Measurements from ENCODE around the gene PARD6G. TPM values are rescaled to one million over a fixed set of nuclear protein-coding genes. Genes with fewer than 3 reads are reported as not detected.

Gene PARD6G
- total and polyA plus RNA-seq, 10 of the 15 experiments (the other 5 are each of a cell fraction or from before 2014, with no cell fraction given): 0.20 to 2.0 (median 0.60) TPM

DNA sequence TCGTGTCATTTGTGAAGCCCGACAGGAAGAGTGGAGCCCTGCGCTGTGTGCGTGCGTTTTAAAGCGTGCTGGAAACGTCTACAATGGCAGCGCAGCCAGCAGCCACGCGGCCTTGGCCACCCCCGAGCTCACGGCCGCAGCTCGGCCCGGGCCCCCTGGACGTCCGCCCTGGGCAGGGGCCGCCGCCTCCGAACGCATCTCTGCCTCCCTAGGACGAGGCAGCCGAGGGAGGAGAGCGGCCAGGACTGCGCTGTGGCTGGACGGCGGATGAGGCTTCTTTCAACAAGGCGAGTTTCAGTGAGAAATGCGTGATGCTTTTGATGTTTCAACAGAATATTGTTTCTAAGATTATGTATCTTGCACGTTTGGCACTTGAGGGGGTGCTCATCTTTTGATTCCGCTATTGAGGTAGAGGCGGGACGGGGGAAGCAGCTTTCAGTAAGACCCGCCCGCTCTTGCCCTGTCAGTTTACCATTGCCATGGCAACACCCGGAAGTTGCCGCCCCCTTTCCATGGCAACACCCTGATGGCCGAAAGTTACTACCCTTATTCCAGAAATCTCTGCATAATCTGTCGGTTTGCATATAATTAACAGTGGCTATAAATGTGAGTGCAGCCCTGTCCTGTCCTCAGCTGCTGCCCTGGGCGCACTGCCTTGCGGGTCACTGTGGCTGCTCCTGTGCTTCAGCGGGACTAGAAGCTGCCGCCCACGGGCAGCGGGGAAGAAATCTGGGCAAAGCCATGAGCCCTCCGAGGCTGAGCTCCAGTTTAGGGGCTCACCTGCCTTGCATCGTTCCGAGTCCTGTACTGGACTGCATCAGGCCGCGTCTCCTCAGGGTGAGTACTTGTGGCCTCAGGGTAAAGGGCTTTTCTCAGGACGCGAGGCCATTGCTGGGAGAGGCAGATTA, 99.6 kb downstream of the PARD6G start (continued):
- TF ChIP-seq, protein P1, sequence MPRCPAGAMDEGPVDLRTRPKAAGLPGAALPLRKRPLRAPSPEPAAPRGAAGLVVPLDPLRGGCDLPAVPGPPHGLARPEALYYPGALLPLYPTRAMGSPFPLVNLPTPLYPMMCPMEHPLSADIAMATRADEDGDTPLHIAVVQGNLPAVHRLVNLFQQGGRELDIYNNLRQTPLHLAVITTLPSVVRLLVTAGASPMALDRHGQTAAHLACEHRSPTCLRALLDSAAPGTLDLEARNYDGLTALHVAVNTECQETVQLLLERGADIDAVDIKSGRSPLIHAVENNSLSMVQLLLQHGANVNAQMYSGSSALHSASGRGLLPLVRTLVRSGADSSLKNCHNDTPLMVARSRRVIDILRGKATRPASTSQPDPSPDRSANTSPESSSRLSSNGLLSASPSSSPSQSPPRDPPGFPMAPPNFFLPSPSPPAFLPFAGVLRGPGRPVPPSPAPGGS (IDR thresholded peaks at IDR 0.05; ENCODE audit: borderline replicate concordance, insufficient read depth, low read depth, low read length, poor library complexity, severe bottlenecking): no peak
- TF ChIP-seq SMC3 (IDR thresholded peaks at IDR 0.05; ENCODE audit: borderline replicate concordance, low read length) (no peak), PAX8 (IDR thresholded peaks at IDR 0.05) (no peak), FOS (IDR thresholded peaks at IDR 0.05; ENCODE audit: borderline replicate concordance, extremely low read depth, insufficient read length) (no peak), NFYA (IDR thresholded peaks at IDR 0.05; ENCODE audit: borderline replicate concordance, low read depth, low read length) (no peak), CHD2 (IDR thresholded peaks at IDR 0.05; ENCODE audit: borderline replicate concordance, low read depth, low read length) (no peak), NFXL1 (IDR thresholded peaks at IDR 0.05; ENCODE audit: borderline replicate concordance) (no peak), POLR2A (IDR thresholded peaks at IDR 0.05; ENCODE audit: low read depth, low read length) (peak; percentile 77; the same call in 1 of the 2 replicates), PAX5 (IDR thresholded peaks at IDR 0.05; ENCODE audit: borderline replicate concordance, low read depth, low read length) (no peak), RFX5 (IDR thresholded peaks at IDR 0.05; ENCODE audit: low read depth, low read length) (0 out of 2 replicates have a peak, but pooled peaks have one; percentile 24), FOXM1 (IDR thresholded peaks at IDR 0.05; ENCODE audit: low read depth, low read length) (no peak), NR2C2 (IDR thresholded peaks at IDR 0.05; ENCODE audit: borderline replicate concordance, control insufficient read depth, insufficient read length, low read depth) (no peak), POLR2AphosphoS2 (IDR thresholded peaks at IDR 0.05; ENCODE audit: low read depth, low read length) (no peak)
- TF ChIP-seq, protein P2, sequence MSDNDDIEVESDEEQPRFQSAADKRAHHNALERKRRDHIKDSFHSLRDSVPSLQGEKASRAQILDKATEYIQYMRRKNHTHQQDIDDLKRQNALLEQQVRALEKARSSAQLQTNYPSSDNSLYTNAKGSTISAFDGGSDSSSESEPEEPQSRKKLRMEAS (IDR thresholded peaks at IDR 0.05; ENCODE audit: low read depth, low read length): no peak
- TF ChIP-seq, protein P3, sequence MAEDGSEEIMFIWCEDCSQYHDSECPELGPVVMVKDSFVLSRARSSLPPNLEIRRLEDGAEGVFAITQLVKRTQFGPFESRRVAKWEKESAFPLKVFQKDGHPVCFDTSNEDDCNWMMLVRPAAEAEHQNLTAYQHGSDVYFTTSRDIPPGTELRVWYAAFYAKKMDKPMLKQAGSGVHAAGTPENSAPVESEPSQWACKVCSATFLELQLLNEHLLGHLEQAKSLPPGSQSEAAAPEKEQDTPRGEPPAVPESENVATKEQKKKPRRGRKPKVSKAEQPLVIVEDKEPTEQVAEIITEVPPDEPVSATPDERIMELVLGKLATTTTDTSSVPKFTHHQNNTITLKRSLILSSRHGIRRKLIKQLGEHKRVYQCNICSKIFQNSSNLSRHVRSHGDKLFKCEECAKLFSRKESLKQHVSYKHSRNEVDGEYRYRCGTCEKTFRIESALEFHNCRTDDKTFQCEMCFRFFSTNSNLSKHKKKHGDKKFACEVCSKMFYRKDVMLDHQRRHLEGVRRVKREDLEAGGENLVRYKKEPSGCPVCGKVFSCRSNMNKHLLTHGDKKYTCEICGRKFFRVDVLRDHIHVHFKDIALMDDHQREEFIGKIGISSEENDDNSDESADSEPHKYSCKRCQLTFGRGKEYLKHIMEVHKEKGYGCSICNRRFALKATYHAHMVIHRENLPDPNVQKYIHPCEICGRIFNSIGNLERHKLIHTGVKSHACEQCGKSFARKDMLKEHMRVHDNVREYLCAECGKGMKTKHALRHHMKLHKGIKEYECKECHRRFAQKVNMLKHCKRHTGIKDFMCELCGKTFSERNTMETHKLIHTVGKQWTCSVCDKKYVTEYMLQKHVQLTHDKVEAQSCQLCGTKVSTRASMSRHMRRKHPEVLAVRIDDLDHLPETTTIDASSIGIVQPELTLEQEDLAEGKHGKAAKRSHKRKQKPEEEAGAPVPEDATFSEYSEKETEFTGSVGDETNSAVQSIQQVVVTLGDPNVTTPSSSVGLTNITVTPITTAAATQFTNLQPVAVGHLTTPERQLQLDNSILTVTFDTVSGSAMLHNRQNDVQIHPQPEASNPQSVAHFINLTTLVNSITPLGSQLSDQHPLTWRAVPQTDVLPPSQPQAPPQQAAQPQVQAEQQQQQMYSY (CRISPR knock-in tag; IDR thresholded peaks at IDR 0.05): no peak
- TF ChIP-seq, protein P4, sequence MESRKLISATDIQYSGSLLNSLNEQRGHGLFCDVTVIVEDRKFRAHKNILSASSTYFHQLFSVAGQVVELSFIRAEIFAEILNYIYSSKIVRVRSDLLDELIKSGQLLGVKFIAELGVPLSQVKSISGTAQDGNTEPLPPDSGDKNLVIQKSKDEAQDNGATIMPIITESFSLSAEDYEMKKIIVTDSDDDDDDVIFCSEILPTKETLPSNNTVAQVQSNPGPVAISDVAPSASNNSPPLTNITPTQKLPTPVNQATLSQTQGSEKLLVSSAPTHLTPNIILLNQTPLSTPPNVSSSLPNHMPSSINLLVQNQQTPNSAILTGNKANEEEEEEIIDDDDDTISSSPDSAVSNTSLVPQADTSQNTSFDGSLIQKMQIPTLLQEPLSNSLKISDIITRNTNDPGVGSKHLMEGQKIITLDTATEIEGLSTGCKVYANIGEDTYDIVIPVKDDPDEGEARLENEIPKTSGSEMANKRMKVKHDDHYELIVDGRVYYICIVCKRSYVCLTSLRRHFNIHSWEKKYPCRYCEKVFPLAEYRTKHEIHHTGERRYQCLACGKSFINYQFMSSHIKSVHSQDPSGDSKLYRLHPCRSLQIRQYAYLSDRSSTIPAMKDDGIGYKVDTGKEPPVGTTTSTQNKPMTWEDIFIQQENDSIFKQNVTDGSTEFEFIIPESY (IDR thresholded peaks at IDR 0.05): no peak
- TF ChIP-seq, protein P5, sequence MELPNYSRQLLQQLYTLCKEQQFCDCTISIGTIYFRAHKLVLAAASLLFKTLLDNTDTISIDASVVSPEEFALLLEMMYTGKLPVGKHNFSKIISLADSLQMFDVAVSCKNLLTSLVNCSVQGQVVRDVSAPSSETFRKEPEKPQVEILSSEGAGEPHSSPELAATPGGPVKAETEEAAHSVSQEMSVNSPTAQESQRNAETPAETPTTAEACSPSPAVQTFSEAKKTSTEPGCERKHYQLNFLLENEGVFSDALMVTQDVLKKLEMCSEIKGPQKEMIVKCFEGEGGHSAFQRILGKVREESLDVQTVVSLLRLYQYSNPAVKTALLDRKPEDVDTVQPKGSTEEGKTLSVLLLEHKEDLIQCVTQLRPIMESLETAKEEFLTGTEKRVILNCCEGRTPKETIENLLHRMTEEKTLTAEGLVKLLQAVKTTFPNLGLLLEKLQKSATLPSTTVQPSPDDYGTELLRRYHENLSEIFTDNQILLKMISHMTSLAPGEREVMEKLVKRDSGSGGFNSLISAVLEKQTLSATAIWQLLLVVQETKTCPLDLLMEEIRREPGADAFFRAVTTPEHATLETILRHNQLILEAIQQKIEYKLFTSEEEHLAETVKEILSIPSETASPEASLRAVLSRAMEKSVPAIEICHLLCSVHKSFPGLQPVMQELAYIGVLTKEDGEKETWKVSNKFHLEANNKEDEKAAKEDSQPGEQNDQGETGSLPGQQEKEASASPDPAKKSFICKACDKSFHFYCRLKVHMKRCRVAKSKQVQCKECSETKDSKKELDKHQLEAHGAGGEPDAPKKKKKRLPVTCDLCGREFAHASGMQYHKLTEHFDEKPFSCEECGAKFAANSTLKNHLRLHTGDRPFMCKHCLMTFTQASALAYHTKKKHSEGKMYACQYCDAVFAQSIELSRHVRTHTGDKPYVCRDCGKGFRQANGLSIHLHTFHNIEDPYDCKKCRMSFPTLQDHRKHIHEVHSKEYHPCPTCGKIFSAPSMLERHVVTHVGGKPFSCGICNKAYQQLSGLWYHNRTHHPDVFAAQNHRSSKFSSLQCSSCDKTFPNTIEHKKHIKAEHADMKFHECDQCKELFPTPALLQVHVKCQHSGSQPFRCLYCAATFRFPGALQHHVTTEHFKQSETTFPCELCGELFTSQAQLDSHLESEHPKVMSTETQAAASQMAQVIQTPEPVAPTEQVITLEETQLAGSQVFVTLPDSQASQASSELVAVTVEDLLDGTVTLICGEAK (IDR thresholded peaks at IDR 0.05; ENCODE audit: borderline replicate concordance): peak; percentile 92

All from GM12878 (cell line).